GM23338 (cell line): Measurements from ENCODE around the gene TTC28. TPM values are rescaled to one million over a fixed set of nuclear protein-coding genes. Genes with fewer than 3 reads are reported as not detected.

Experiments used
- ATAC-seq: fragments of 200-7000 bp; cut with Tn5 transposase; 3 replicates; pipeline ENCODE4 v1.9.1; 2020
- DNase-seq: peaks from one replicate; pipeline ENCODE4 v3.0.0-alpha.2; 2015; ENCODE audit warnings: low spot score
- H2AFZ ChIP-seq: fragments of 200-600 bp; sonication (generic); 2 replicates; pipeline ENCODE4 v1.8.0; 2016; ENCODE audit warnings: antibody characterized with exemption, mild to moderate bottlenecking, moderate library complexity
- H3F3A ChIP-seq: fragments of 200-600 bp; sonication (generic); replicated peaks from 2 replicates; pipeline ENCODE4 v1.8.0; 2017; ENCODE audit warnings: antibody characterized with exemption, mixed run types, low read depth
- H3K27ac ChIP-seq: fragments of 200-600 bp; sonication (generic); 2 replicates; pipeline ENCODE4 v1.6.1; 2016; ENCODE audit warnings: low read depth
- H3K27me3 ChIP-seq: fragments of 200-600 bp; sonication (generic); 2 replicates; pipeline ENCODE4 v1.8.0; 2016; ENCODE audit warnings: mild to moderate bottlenecking, mixed run types, moderate library complexity; ENCODE audit not compliant: insufficient read depth
- H3K36me3 ChIP-seq: fragments of 200-600 bp; sonication (generic); 2 replicates; pipeline ENCODE4 v1.8.0; 2016; ENCODE audit warnings: mild to moderate bottlenecking; ENCODE audit not compliant: insufficient read depth
- H3K4me1 ChIP-seq: fragments of 200-600 bp; sonication (generic); 2 replicates; pipeline ENCODE4 v1.8.0; 2016; ENCODE audit warnings: mild to moderate bottlenecking, moderate library complexity; ENCODE audit not compliant: insufficient read depth
- H3K4me2 ChIP-seq: fragments of 200-600 bp; sonication (generic); 2 replicates; pipeline ENCODE4 v1.7.1; 2017; ENCODE audit warnings: mixed run types
- H3K4me3 ChIP-seq: fragments of 200-600 bp; sonication (generic); 2 replicates; pipeline ENCODE4 v1.6.1; 2016; ENCODE audit warnings: mixed run types
- H3K79me2 ChIP-seq: fragments of 200-600 bp; sonication (generic); replicated peaks from 2 replicates; pipeline ENCODE4 v1.8.0; 2017; ENCODE audit warnings: mild to moderate bottlenecking; ENCODE audit not compliant: insufficient read depth
- H3K9me2 ChIP-seq: fragments of 200-600 bp; sonication (generic); 2 replicates; pipeline ENCODE4 v1.8.0; 2017; ENCODE audit not compliant: insufficient read depth
- H4K20me1 ChIP-seq: fragments of 200-600 bp; sonication (generic); replicated peaks from 2 replicates; pipeline ENCODE4 v1.8.0; 2017; ENCODE audit warnings: mild to moderate bottlenecking; ENCODE audit not compliant: insufficient read depth
- H3K27ac Mint-ChIP-seq: 2 replicates; pipeline ENCODE4 v1.8.0; 2020; ENCODE audit warnings: inconsistent platforms, mild to moderate bottlenecking, moderate library complexity, mixed read lengths
- H3K27me3 Mint-ChIP-seq: 3 replicates; pipeline ENCODE4 v1.8.0; 2022; ENCODE audit warnings: low read depth, mild to moderate bottlenecking, moderate library complexity, mixed read lengths, inconsistent platforms; ENCODE audit not compliant: insufficient read depth, poor library complexity
- H3K36me3 Mint-ChIP-seq: 3 replicates; pipeline ENCODE4 v1.8.0; 2021; ENCODE audit warnings: low read depth, mild to moderate bottlenecking, inconsistent platforms, moderate library complexity, mixed read lengths
- H3K4me1 Mint-ChIP-seq: 3 replicates; pipeline ENCODE4 v1.8.0; 2020; ENCODE audit warnings: mild to moderate bottlenecking, inconsistent platforms, mixed read lengths
- H3K4me3 Mint-ChIP-seq: 3 replicates; pipeline ENCODE4 v1.8.0; 2021; ENCODE audit warnings: moderate library complexity, mild to moderate bottlenecking, inconsistent platforms, mixed read lengths
- H3K9me3 Mint-ChIP-seq: 3 replicates; pipeline ENCODE4 v1.8.0; 2020; ENCODE audit warnings: moderate library complexity, mild to moderate bottlenecking, inconsistent platforms, mixed read lengths
- EZH2phosphoT487 ChIP-seq: fragments of 200-600 bp; sonication (generic); IDR thresholded peaks from one replicate; pipeline ENCODE4 v1.8.1; 2018; ENCODE audit warnings: antibody characterized with exemption; ENCODE audit not compliant: unreplicated experiment
- JUNB ChIP-seq: IDR thresholded peaks from one replicate; pipeline ENCODE4 v1.6.1; 2016; ENCODE audit warnings: antibody characterized with exemption; ENCODE audit not compliant: unreplicated experiment
- NANOG ChIP-seq: IDR thresholded peaks from 2 replicates; pipeline ENCODE4 v1.6.1; 2016; ENCODE audit warnings: antibody characterized with exemption, borderline replicate concordance
- STAT1 ChIP-seq: IDR thresholded peaks from one replicate; pipeline ENCODE4 v1.6.1; 2016; ENCODE audit warnings: antibody characterized with exemption; ENCODE audit not compliant: unreplicated experiment
- ZNF331 ChIP-seq: fragments of 250-450 bp; sonication (Bioruptor Pico); IDR thresholded peaks from 2 replicates; pipeline ENCODE4 v1.5.0; 2020; ENCODE audit warnings: low read depth, mild to moderate bottlenecking, moderate library complexity
- polyA plus RNA-seq: library from polyadenylated mRNA; unstranded; fragments of >200 nt; fragmentation: Nextera tagmentation; extraction: Ambion mirVana; gene quantifications from 2 replicates; pipeline ENCODE4 v1.2.1, GENCODE V29; 2016
- total RNA-seq: library from RNA; depleted of rRNA; stranded (reverse); fragments of >200 nt; shearing (Covaris generic); gene quantifications from 2 replicates; pipeline ENCODE4 v1.2.3, GENCODE V29; 2014
- TF ChIP-seq, protein P1 (sequence below): fragments of 250-450 bp; sonication (Bioruptor Pico); IDR thresholded peaks from 2 replicates; pipeline ENCODE4 v1.5.0; 2020; ENCODE audit warnings: mild to moderate bottlenecking, moderate library complexity
- TF ChIP-seq, protein P2 (sequence below): IDR thresholded peaks from 2 replicates; pipeline ENCODE4 v1.6.1; 2016; ENCODE audit warnings: antibody characterized with exemption

TTC28 gene
- total and polyA plus RNA-seq, 2 experiments from 2014 or later: 4.5 to 16.1 TPM

DNA sequence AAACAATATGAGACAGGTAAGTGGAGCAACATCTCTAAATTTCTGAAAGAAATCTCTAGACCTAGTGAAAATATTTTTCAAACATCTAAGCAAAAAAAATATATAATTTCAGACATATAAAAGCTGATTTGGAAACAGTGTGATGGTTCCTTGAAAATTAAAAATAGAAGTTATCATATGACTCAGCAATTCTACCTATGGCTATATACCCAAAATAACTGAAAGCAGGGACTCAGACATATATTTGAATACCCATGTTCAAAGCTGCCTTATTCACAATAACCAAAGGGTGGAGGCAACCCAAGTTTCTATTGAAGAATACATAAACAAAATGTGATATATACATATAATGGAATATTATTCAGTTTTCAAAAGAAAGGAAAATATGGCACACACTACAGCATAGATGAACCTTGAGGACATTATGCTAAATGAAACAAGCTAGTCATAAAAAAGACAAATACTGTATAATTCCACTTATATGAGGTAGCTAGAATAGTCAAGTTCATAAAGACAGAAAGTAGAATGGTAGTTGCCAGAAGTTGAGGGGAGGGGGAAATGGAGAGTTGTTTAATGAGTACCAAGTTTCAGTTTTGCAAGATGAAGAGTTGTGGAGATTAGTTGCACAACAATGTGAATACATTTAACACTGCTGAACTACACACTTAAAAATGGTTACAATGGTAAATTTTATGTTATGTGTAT, 300.4 kb downstream of the TTC28 start:
- Histone ChIP-seq H4K20me1 (no peaks in the 10 kb centered on the region), H3K4me2 (no peak overlapping the region), H3K9me2 (no peaks in the 10 kb centered on the region), H3K79me2 (no peaks in the 10 kb centered on the region), H3K4me3 (no peak overlapping the region), H3K27me3 (no peaks in the 10 kb centered on the region), H3K27ac (no peak overlapping the region), H3K36me3 (no peaks in the 10 kb centered on the region), H3K4me1 (peaks cover 15% of the 10 kb centered on the region; the same call in 1 of the 2 replicates), H3F3A (no peaks in the 10 kb centered on the region), H2AFZ (no peak overlapping the region)
- TF ChIP-seq JUNB (no peak), ZNF331 (no peak), STAT1 (no peak), NANOG (no peak), EZH2phosphoT487 (no peak)
- TF ChIP-seq, protein P1, sequence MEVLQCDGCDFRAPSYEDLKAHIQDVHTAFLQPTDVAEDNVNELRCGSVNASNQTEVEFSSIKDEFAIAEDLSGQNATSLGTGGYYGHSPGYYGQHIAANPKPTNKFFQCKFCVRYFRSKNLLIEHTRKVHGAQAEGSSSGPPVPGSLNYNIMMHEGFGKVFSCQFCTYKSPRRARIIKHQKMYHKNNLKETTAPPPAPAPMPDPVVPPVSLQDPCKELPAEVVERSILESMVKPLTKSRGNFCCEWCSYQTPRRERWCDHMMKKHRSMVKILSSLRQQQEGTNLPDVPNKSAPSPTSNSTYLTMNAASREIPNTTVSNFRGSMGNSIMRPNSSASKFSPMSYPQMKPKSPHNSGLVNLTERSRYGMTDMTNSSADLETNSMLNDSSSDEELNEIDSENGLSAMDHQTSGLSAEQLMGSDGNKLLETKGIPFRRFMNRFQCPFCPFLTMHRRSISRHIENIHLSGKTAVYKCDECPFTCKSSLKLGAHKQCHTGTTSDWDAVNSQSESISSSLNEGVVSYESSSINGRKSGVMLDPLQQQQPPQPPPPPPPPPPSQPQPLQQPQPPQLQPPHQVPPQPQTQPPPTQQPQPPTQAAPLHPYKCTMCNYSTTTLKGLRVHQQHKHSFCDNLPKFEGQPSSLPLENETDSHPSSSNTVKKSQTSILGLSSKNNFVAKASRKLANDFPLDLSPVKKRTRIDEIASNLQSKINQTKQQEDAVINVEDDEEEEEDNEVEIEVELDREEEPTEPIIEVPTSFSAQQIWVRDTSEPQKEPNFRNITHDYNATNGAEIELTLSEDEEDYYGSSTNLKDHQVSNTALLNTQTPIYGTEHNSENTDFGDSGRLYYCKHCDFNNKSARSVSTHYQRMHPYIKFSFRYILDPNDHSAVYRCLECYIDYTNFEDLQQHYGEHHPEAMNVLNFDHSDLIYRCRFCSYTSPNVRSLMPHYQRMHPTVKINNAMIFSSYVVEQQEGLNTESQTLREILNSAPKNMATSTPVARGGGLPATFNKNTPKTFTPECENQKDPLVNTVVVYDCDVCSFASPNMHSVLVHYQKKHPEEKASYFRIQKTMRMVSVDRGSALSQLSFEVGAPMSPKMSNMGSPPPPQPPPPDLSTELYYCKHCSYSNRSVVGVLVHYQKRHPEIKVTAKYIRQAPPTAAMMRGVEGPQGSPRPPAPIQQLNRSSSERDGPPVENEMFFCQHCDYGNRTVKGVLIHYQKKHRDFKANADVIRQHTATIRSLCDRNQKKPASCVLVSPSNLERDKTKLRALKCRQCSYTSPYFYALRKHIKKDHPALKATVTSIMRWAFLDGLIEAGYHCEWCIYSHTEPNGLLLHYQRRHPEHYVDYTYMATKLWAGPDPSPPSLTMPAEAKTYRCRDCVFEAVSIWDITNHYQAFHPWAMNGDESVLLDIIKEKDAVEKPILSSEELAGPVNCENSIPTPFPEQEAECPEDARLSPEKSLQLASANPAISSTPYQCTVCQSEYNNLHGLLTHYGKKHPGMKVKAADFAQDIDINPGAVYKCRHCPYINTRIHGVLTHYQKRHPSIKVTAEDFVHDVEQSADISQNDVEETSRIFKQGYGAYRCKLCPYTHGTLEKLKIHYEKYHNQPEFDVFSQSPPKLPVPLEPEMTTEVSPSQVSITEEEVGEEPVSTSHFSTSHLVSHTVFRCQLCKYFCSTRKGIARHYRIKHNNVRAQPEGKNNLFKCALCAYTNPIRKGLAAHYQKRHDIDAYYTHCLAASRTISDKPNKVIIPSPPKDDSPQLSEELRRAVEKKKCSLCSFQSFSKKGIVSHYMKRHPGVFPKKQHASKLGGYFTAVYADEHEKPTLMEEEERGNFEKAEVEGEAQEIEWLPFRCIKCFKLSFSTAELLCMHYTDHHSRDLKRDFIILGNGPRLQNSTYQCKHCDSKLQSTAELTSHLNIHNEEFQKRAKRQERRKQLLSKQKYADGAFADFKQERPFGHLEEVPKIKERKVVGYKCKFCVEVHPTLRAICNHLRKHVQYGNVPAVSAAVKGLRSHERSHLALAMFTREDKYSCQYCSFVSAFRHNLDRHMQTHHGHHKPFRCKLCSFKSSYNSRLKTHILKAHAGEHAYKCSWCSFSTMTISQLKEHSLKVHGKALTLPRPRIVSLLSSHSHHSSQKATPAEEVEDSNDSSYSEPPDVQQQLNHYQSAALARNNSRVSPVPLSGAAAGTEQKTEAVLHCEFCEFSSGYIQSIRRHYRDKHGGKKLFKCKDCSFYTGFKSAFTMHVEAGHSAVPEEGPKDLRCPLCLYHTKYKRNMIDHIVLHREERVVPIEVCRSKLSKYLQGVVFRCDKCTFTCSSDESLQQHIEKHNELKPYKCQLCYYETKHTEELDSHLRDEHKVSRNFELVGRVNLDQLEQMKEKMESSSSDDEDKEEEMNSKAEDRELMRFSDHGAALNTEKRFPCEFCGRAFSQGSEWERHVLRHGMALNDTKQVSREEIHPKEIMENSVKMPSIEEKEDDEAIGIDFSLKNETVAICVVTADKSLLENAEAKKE (CRISPR knock-in tag): no peak
- TF ChIP-seq, protein P2, sequence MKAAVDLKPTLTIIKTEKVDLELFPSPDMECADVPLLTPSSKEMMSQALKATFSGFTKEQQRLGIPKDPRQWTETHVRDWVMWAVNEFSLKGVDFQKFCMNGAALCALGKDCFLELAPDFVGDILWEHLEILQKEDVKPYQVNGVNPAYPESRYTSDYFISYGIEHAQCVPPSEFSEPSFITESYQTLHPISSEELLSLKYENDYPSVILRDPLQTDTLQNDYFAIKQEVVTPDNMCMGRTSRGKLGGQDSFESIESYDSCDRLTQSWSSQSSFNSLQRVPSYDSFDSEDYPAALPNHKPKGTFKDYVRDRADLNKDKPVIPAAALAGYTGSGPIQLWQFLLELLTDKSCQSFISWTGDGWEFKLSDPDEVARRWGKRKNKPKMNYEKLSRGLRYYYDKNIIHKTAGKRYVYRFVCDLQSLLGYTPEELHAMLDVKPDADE: no peak
- Mint-ChIP-seq H3K4me1 (peaks cover 19% of the 10 kb centered on the region; the same call in 2 of the 3 replicates), H3K4me3 (no peak overlapping the region), H3K9me3 (no peaks in the 10 kb centered on the region; the same call in 2 of the 3 replicates), H3K27me3 (peaks cover 3% of the 10 kb centered on the region), H3K27ac (no peak overlapping the region), H3K36me3 (no peaks in the 10 kb centered on the region; the same call in 2 of the 3 replicates)
- DNase-seq (no peak), ATAC-seq (no peak)
